ENCODE measurements around the gene MAB21L1.

The MAB21L1 gene

GRCh38 chr13:35514801-35515502 lies 38.5 kb upstream of the MAB21L1 start:
- no peak for DNase-seq (ENCODE audit: low spot score)
- no peak overlapping the region for H3K14ac ChIP-seq (ENCODE audit: low read length)
- peaks cover 0 to 4% of the 10 kb centered on the region in 2 donors for H3K4me1 ChIP-seq (ENCODE audit: control insufficient read depth in 2 of 2, insufficient read depth in 1 of 2, low read depth in 1 of 2, low read length in 2 of 2)
- no peak overlapping the region for H3K9ac ChIP-seq (ENCODE audit: low read depth, low read length, poor library complexity)
- H3K4ac ChIP-seq (ENCODE audit: low read length) = no peak overlapping the region
- H2AFZ ChIP-seq (ENCODE audit: low read length) = no peak overlapping the region
- no peak overlapping the region for H4K91ac ChIP-seq (ENCODE audit: low read depth, low read length, poor library complexity)
- H3K9me3 ChIP-seq (replicated peaks in 1 of 2; ENCODE audit: control insufficient read depth in 2 of 2, insufficient read depth in 1 of 2, low read depth in 1 of 2, low read length in 2 of 2) = peaks cover 0 to 3% of the 10 kb centered on the region in 2 donors
- H2BK120ac ChIP-seq (ENCODE audit: low read depth, low read length) = no peak overlapping the region
- no CpG with 5 or more reads among the region's 6 CpGs for WGBS, 2 donors (ENCODE audit: extremely low coverage in 2 of 2, insufficient read length in 2 of 2, insufficient replicate concordance in 1 of 2)
- H3K4me3 ChIP-seq (ENCODE audit: low read length in 2 of 2) = no peak overlapping the region
- H3K36me3 ChIP-seq (replicated peaks in 1 of 2; ENCODE audit: control insufficient read depth in 2 of 2, insufficient read depth in 2 of 2, low read length in 2 of 2) = no peaks in the 10 kb centered on the region
- H3K4me2 ChIP-seq (ENCODE audit: insufficient read depth, low read length, poor library complexity, severe bottlenecking) = no peak overlapping the region
- no peak overlapping the region for H3K23ac ChIP-seq (ENCODE audit: low read depth, low read length, poor library complexity)
- H2BK15ac ChIP-seq (ENCODE audit: low read length) = no peak overlapping the region
- H2BK5ac ChIP-seq (ENCODE audit: low read length) = no peak overlapping the region
- H3K18ac ChIP-seq (ENCODE audit: low read length) = no peak overlapping the region
- no peak overlapping the region for H2BK12ac ChIP-seq (ENCODE audit: low read length)
- H2AK5ac ChIP-seq (ENCODE audit: low read depth, low read length) = no peak overlapping the region
- no peak overlapping the region for H3K27ac ChIP-seq (replicated peaks; ENCODE audit: low read length)
- no peaks in the 10 kb centered on the region for H3K79me1 ChIP-seq (ENCODE audit: low read depth, low read length)
- no peak overlapping the region for H4K8ac ChIP-seq (ENCODE audit: low read depth, low read length)
- H3K27me3 ChIP-seq (ENCODE audit: control insufficient read depth in 3 of 3, insufficient read depth in 3 of 3, low read depth in 1 of 3, low read length in 3 of 3) = no peaks in the 10 kb centered on the region

GRCh38 chr13:35514061-35514477 lies 37.6 kb upstream of the MAB21L1 start:
- Histone ChIP-seq H3K27me3 (ENCODE audit: control insufficient read depth in 3 of 3, insufficient read depth in 3 of 3, low read depth in 1 of 3, low read length in 3 of 3) (no peaks in the 10 kb centered on the region), H3K4me3 (ENCODE audit: low read length in 2 of 2) (no peak overlapping the region), H3K4me1 (ENCODE audit: control insufficient read depth in 2 of 2, insufficient read depth in 1 of 2, low read depth in 1 of 2, low read length in 2 of 2) (peaks cover 0 to 4% of the 10 kb centered on the region in 2 donors), H3K23ac (ENCODE audit: low read depth, low read length, poor library complexity) (no peak overlapping the region), H3K79me1 (ENCODE audit: low read depth, low read length) (no peaks in the 10 kb centered on the region), H2BK12ac (ENCODE audit: low read length) (no peak overlapping the region), H2BK120ac (ENCODE audit: low read depth, low read length) (no peak overlapping the region), H3K27ac (replicated peaks; ENCODE audit: low read length) (no peak overlapping the region), H2AK5ac (ENCODE audit: low read depth, low read length) (no peak overlapping the region), H3K9ac (ENCODE audit: low read depth, low read length, poor library complexity) (no peak overlapping the region), H3K4me2 (ENCODE audit: insufficient read depth, low read length, poor library complexity, severe bottlenecking) (no peak overlapping the region), H2AFZ (ENCODE audit: low read length) (no peak overlapping the region), H3K14ac (ENCODE audit: low read length) (no peak overlapping the region), H3K9me3 (replicated peaks in 1 of 2; ENCODE audit: control insufficient read depth in 2 of 2, insufficient read depth in 1 of 2, low read depth in 1 of 2, low read length in 2 of 2) (peaks cover 0 to 3% of the 10 kb centered on the region in 2 donors), H3K36me3 (replicated peaks in 1 of 2; ENCODE audit: control insufficient read depth in 2 of 2, insufficient read depth in 2 of 2, low read length in 2 of 2) (no peaks in the 10 kb centered on the region), H2BK5ac (ENCODE audit: low read length) (no peak overlapping the region), H2BK15ac (ENCODE audit: low read length) (no peak overlapping the region), H4K91ac (ENCODE audit: low read depth, low read length, poor library complexity) (no peak overlapping the region), H4K8ac (ENCODE audit: low read depth, low read length) (no peak overlapping the region), H3K18ac (ENCODE audit: low read length) (no peak overlapping the region), H3K4ac (ENCODE audit: low read length) (no peak overlapping the region)
- no peak for DNase-seq (ENCODE audit: low spot score)
- WGBS, 2 donors (ENCODE audit: extremely low coverage in 2 of 2, insufficient read length in 2 of 2, insufficient replicate concordance in 1 of 2) = no CpG with 5 or more reads among the region's 7 CpGs

DNA sequence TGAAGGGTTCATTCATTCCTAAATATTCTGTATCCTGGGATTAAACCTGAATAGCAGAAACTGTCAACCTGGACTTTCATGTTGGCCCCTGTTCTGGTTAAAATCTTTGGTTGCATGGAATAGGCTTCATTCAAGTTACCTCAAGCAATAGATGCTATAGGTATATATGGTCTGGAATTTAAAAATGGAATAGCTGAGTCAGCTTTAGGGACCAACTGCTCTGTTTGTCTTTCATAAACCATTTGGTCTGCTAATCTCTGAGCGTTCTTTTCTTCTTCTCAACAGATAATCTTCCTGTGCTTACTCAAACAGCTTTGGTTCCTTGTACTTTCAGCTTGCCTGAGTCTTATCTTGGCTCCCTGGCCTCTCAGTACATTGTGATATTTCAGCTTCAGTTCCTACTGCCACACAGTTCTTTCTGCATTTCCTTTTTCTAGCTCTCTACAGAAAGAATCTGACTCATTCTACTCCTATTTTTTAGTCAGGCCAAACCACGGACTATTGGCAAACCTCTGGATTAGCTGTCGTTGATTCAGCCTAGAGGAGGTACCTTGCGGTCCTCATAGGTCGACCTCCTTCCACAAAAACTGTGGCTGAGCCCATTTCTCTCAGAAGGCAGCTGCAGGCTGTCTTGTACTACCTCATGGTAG lies 35.9 kb upstream of the MAB21L1 start:
- Histone ChIP-seq H4K91ac (ENCODE audit: low read depth, low read length, poor library complexity) (no peak overlapping the region), H3K79me1 (ENCODE audit: low read depth, low read length) (no peaks in the 10 kb centered on the region), H2AFZ (ENCODE audit: low read length) (no peak overlapping the region), H2AK5ac (ENCODE audit: low read depth, low read length) (no peak overlapping the region), H3K23ac (ENCODE audit: low read depth, low read length, poor library complexity) (no peak overlapping the region), H3K9me3 (replicated peaks in 1 of 2; ENCODE audit: control insufficient read depth in 2 of 2, insufficient read depth in 1 of 2, low read depth in 1 of 2, low read length in 2 of 2) (peaks cover 0 to under 1% of the 10 kb centered on the region in 2 donors), H2BK5ac (ENCODE audit: low read length) (no peak overlapping the region), H3K4me2 (ENCODE audit: insufficient read depth, low read length, poor library complexity, severe bottlenecking) (no peak overlapping the region), H3K4me3 (ENCODE audit: low read length in 2 of 2) (no peak overlapping the region), H3K18ac (ENCODE audit: low read length) (no peak overlapping the region), H3K14ac (ENCODE audit: low read length) (no peak overlapping the region), H3K4ac (ENCODE audit: low read length) (no peak overlapping the region), H4K8ac (ENCODE audit: low read depth, low read length) (no peak overlapping the region), H3K27me3 (ENCODE audit: control insufficient read depth in 3 of 3, insufficient read depth in 3 of 3, low read depth in 1 of 3, low read length in 3 of 3) (no peaks in the 10 kb centered on the region), H3K9ac (ENCODE audit: low read depth, low read length, poor library complexity) (no peak overlapping the region), H3K4me1 (ENCODE audit: control insufficient read depth in 2 of 2, insufficient read depth in 1 of 2, low read depth in 1 of 2, low read length in 2 of 2) (peaks cover 0 to 4% of the 10 kb centered on the region in 2 donors), H2BK15ac (ENCODE audit: low read length) (no peak overlapping the region), H2BK120ac (ENCODE audit: low read depth, low read length) (no peak overlapping the region), H3K36me3 (replicated peaks in 1 of 2; ENCODE audit: control insufficient read depth in 2 of 2, insufficient read depth in 2 of 2, low read length in 2 of 2) (no peaks in the 10 kb centered on the region), H2BK12ac (ENCODE audit: low read length) (no peak overlapping the region), H3K27ac (replicated peaks; ENCODE audit: low read length) (no peak overlapping the region)
- no peak for DNase-seq (ENCODE audit: low spot score)
- WGBS, 2 donors (ENCODE audit: extremely low coverage in 2 of 2, insufficient read length in 2 of 2, insufficient replicate concordance in 1 of 2) = no CpG with 5 or more reads among the region's 5 CpGs

DNA sequence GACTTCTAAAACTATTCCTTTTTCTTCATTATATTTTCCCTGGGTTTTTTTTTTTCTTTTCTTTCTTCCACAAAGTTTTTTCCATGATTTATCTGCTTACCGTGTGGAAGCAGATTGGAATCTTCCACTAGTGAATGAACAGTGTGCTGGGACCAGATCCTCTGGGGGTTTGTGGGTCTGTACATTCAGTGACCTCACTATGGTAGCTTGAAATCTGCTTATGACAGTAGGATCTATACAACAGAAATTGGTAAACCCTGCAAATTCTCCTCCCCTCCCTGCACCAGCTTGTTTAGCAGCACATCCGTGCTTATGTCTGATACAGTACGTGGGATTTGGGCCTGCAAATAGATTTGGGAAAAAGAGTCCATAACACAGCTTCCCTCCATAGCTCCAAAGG lies 26.0 kb upstream of the MAB21L1 start:
- Histone ChIP-seq H4K8ac (ENCODE audit: low read depth, low read length) (no peak overlapping the region), H3K9ac (ENCODE audit: low read depth, low read length, poor library complexity) (no peak overlapping the region), H2BK15ac (ENCODE audit: low read length) (no peak overlapping the region), H3K4me2 (ENCODE audit: insufficient read depth, low read length, poor library complexity, severe bottlenecking) (no peak overlapping the region), H2AK5ac (ENCODE audit: low read depth, low read length) (no peak overlapping the region), H3K23ac (ENCODE audit: low read depth, low read length, poor library complexity) (no peak overlapping the region), H3K14ac (ENCODE audit: low read length) (no peak overlapping the region), H2BK120ac (ENCODE audit: low read depth, low read length) (no peak overlapping the region), H3K27ac (replicated peaks; ENCODE audit: low read length) (no peak overlapping the region), H3K4ac (ENCODE audit: low read length) (no peak overlapping the region), H3K9me3 (replicated peaks in 1 of 2; ENCODE audit: control insufficient read depth in 2 of 2, insufficient read depth in 1 of 2, low read depth in 1 of 2, low read length in 2 of 2) (no peaks in the 10 kb centered on the region), H2AFZ (ENCODE audit: low read length) (no peak overlapping the region), H3K18ac (ENCODE audit: low read length) (no peak overlapping the region), H3K27me3 (ENCODE audit: control insufficient read depth in 3 of 3, insufficient read depth in 3 of 3, low read depth in 1 of 3, low read length in 3 of 3) (no peaks in the 10 kb centered on the region), H2BK12ac (ENCODE audit: low read length) (no peak overlapping the region), H3K4me1 (ENCODE audit: control insufficient read depth in 2 of 2, insufficient read depth in 1 of 2, low read depth in 1 of 2, low read length in 2 of 2) (peaks cover 14 to 29% of the 10 kb centered on the region in 2 donors), H4K91ac (ENCODE audit: low read depth, low read length, poor library complexity) (no peak overlapping the region), H3K36me3 (replicated peaks in 1 of 2; ENCODE audit: control insufficient read depth in 2 of 2, insufficient read depth in 2 of 2, low read length in 2 of 2) (no peaks in the 10 kb centered on the region), H3K79me1 (ENCODE audit: low read depth, low read length) (no peaks in the 10 kb centered on the region), H2BK5ac (ENCODE audit: low read length) (no peak overlapping the region), H3K4me3 (ENCODE audit: low read length in 2 of 2) (no peak overlapping the region)
- DNase-seq (ENCODE audit: low spot score) = no peak
- no CpG with 5 or more reads among the region's 3 CpGs for WGBS, 2 donors (ENCODE audit: extremely low coverage in 2 of 2, insufficient read length in 2 of 2, insufficient replicate concordance in 1 of 2)
